HG03280 (cell line): Measurements from ENCODE around the gene GALNT9.
"Not testable (repeated sequence)": the region's sequence is repeated elsewhere in the genome, so short reads cannot be mapped to it uniquely, and the experiment has no call there.

Source experiments
- ATAC-seq: cut with Tn5 transposase; IDR thresholded peaks from one replicate; pipeline ENCODE4 v1.9.1; 2021; ENCODE audit warnings: mild to moderate bottlenecking, moderate library complexity; ENCODE audit not compliant: unreplicated experiment

GALNT9 gene

GRCh38 chr12:132149526-132149925, 179.9 kb downstream of the GALNT9 start:
- ATAC-seq, result not testable (repeated sequence)

- ATAC-seq, result no peak
These were observed 180.9 kb downstream of the GALNT9 start for GRCh38 chr12:132148368-132149045.

- ATAC-seq, result no peak
These were observed 181.7 kb downstream of the GALNT9 start for GRCh38 chr12:132147423-132148367.

- ATAC-seq, result no peak
These were observed 182.5 kb downstream of the GALNT9 start for GRCh38 chr12:132146772-132147422.
